Nephron (organoid): ENCODE data around the gene PGF.
A peak's percentile ranks its signal among the peaks of the same experiment; 100 is the strongest.

ENCODE experiments used
- H3K27ac Mint-ChIP-seq, 3 experiments: 2 replicates each; pipeline ENCODE4 v1.8.0; 2020; ENCODE audit warnings: mixed read lengths in 3 of 3, mild to moderate bottlenecking in 2 of 3, moderate library complexity in 1 of 3
- H3K27me3 Mint-ChIP-seq: 2 replicates; pipeline ENCODE4 v1.8.0; 2021; ENCODE audit warnings: low read depth, mild to moderate bottlenecking, moderate library complexity, mixed read lengths
- H3K36me3 Mint-ChIP-seq: 2 replicates; pipeline ENCODE4 v1.8.0; 2020; ENCODE audit warnings: low read depth, mixed read lengths
- H3K4me1 Mint-ChIP-seq: 2 replicates; pipeline ENCODE4 v1.8.0; 2020; ENCODE audit warnings: mixed read lengths
- H3K4me3 Mint-ChIP-seq, 3 experiments: 2 replicates each; pipeline ENCODE4 v1.8.0; 2020; ENCODE audit warnings: mild to moderate bottlenecking in 3 of 3, mixed read lengths in 3 of 3, moderate library complexity in 2 of 3
- H3K9me3 Mint-ChIP-seq: 2 replicates; pipeline ENCODE4 v1.8.0; 2020; ENCODE audit warnings: mixed read lengths
- TF ChIP-seq, protein P1 (sequence below), 3 experiments: fragments of 200-600 bp; sonication (generic); IDR thresholded peaks; one replicate each; pipeline ENCODE4 v1.5.0; 2021; ENCODE audit warnings: antibody characterized with exemption in 3 of 3; ENCODE audit not compliant: unreplicated experiment in 3 of 3

PGF gene

DNA sequence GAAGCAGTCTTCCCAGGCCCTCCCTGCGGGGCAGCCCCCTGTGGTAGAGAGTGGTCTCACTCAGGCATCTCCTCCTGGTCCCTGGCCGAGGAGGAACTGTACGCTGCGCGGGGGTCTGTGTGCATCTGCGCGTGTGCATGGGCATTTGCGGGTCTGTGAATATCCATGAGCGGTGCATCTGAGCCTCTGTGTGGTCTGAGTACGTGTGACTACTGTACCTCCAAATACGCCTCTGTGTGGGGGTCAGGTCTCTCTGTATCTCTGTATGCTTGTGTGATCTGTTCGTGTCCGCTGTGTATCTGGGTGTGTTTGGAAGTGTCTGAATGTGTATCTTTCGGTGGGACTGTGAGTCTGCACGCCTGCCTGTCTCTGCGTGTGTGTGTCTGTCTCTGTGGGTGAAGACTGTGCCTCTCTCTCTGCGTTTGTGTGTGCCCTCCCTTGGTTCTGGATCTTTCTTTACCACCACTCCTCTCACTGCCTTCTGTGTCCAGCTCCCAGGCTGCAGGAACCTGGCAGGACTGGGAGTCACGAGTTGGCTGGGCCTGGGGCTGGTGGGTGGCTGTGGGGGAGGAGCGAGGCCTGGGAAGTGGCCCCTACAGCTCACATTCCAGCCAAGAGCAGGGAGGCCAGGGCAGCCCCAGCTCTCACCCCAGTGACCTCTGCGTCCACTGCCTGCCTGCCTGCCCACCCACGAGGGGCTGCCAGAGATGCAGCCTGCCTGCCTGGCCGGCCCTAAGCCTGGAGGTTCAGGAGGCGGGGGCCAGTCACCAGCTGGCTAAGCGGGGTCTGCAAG is 1.1 kb upstream of the PGF start:
- Mint-ChIP-seq H3K27me3 (no peaks in the 10 kb centered on the region), H3K9me3 (no peaks in the 10 kb centered on the region)

DNA sequence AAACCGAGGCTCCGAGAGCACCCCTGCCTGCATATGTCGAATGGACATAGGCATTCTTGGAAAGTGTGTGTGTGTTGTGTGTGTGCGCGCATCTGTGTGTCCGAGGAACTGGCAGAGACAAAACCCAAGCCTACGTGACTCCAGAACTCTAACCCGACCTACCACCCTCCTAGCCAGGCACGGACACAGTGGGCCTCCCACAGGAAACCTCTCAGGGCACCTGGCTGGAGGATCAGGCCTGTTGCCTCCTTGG is 556 bp upstream of the PGF start:
- H3K4me3 Mint-ChIP-seq = peak overlapping the region; percentile 74 to 81 (median 75)
- peaks cover 4% of the 10 kb centered on the region for H3K27me3 Mint-ChIP-seq
- peak overlapping the region in 2 of 3 experiments; percentile 55 to 76 for H3K27ac Mint-ChIP-seq
- H3K4me1 Mint-ChIP-seq = peaks cover 38% of the 10 kb centered on the region
- H3K9me3 Mint-ChIP-seq = no peaks in the 10 kb centered on the region
- TF ChIP-seq, protein P1, sequence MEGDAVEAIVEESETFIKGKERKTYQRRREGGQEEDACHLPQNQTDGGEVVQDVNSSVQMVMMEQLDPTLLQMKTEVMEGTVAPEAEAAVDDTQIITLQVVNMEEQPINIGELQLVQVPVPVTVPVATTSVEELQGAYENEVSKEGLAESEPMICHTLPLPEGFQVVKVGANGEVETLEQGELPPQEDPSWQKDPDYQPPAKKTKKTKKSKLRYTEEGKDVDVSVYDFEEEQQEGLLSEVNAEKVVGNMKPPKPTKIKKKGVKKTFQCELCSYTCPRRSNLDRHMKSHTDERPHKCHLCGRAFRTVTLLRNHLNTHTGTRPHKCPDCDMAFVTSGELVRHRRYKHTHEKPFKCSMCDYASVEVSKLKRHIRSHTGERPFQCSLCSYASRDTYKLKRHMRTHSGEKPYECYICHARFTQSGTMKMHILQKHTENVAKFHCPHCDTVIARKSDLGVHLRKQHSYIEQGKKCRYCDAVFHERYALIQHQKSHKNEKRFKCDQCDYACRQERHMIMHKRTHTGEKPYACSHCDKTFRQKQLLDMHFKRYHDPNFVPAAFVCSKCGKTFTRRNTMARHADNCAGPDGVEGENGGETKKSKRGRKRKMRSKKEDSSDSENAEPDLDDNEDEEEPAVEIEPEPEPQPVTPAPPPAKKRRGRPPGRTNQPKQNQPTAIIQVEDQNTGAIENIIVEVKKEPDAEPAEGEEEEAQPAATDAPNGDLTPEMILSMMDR (IDR thresholded peaks at IDR 0.05; ENCODE audit: unreplicated experiment in 3 of 3) = no peak
- no peaks in the 10 kb centered on the region for H3K36me3 Mint-ChIP-seq

More for the DNA sequence above, 1.1 kb upstream of the PGF start:
- Mint-ChIP-seq H3K4me1 (peaks cover 36% of the 10 kb centered on the region), H3K4me3 (peak overlapping the region; percentile 74 to 85 (median 75)), H3K36me3 (no peaks in the 10 kb centered on the region), H3K27ac (peak overlapping the region; percentile 76 to 89 (median 80))
- TF ChIP-seq, protein P1 (IDR thresholded peaks at IDR 0.05; ENCODE audit: unreplicated experiment in 3 of 3) = no peak

DNA sequence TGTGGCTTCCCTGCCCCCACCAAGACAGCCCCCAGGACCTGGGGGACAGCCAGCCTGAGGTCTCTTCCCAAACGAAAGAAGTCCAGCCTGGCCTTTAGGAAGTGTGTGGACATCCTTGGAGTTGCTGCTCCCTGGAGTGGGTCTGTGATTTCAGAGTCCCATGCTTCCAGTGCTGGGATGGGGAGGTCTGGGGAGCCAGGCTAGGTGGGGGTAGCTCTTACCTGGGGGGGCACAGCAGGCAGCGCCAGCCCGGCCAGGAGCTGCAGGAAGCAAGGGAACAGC is 509 bp downstream of the PGF start:
- Mint-ChIP-seq H3K36me3 (peaks cover 4% of the 10 kb centered on the region), H3K4me1 (peaks cover 49% of the 10 kb centered on the region), H3K4me3 (peak overlapping the region; percentile 78 to 82 (median 82)), H3K9me3 (no peaks in the 10 kb centered on the region), H3K27ac (peak overlapping the region in 1 of 3 experiments; percentile 74), H3K27me3 (peaks cover 4% of the 10 kb centered on the region)
- TF ChIP-seq, protein P1 (IDR thresholded peaks at IDR 0.05; ENCODE audit: unreplicated experiment in 3 of 3) = no peak

DNA sequence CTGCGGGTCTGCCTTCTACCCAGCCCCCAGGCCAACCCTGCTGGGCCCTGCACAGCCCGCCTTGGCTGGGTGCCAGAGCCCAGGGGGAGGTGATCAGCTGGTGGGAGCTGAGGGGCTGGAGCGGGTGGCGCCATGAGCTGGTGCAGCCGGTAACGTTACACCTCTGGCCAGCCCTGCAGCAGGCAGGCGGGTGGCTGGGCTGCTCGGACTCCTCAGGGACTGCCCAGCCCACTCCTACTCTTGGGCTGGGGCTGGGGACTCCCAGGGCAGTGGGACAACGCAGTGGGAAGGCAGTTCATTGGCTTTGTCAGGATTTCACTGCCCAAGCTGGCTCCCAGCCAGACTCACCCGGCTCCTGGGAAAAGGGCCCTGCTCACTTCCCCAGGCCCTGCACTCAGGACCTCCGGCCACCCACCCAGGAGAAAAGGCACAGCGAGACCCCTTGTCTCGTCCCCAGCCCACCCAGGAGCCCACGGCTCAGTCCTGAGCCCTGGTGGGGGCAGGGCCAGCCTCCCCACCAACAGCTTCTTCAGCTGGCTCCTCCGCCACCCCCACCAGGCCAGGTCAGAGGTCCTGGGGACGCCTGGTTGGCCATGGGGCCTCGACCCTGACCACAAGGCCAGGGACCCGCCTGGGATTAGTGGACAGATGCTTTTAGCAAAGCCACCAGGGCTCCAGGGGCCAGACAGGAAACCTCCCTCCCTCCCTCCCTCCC is 1.0 kb downstream of the PGF start:
- Mint-ChIP-seq H3K4me3 (peak overlapping the region; percentile 78 to 82 (median 82)), H3K27me3 (peaks cover 4% of the 10 kb centered on the region), H3K9me3 (no peaks in the 10 kb centered on the region), H3K36me3 (peaks cover 6% of the 10 kb centered on the region), H3K4me1 (peaks cover 53% of the 10 kb centered on the region), H3K27ac (peak overlapping the region in 1 of 3 experiments; percentile 74)
- TF ChIP-seq, protein P1 (IDR thresholded peaks at IDR 0.05; ENCODE audit: unreplicated experiment in 3 of 3) = no peak

DNA sequence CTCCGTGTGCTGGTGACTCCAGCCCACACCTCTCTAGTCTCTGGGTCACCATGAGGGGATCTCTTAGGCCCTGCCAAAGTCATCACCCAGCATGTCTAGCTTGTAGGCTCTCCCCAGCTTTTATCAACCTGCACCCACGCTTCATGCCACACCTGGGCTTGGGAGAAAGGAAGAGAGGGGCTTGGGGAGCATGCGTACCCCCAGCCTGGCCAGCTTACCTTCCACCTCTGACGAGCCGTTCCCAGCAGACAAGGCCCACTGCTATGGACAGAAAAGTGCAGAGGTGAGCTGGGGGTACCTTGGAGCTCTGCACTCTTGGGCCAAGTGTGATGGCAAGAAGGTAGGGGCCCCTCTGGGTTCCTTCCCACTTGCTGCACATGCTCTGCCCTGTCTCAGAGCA is 1.7 kb downstream of the PGF start:
- H3K4me3 Mint-ChIP-seq = peak overlapping the region; percentile 78 to 82 (median 82)
- TF ChIP-seq, protein P1 (IDR thresholded peaks at IDR 0.05; ENCODE audit: unreplicated experiment in 3 of 3) = no peak
- H3K9me3 Mint-ChIP-seq = no peaks in the 10 kb centered on the region
- H3K36me3 Mint-ChIP-seq = peaks cover 6% of the 10 kb centered on the region
- peaks cover 4% of the 10 kb centered on the region for H3K27me3 Mint-ChIP-seq
- H3K27ac Mint-ChIP-seq = peak overlapping the region; percentile 74 to 90 (median 77)
- H3K4me1 Mint-ChIP-seq = peaks cover 57% of the 10 kb centered on the region
